ENCODE results near the gene ATIC. TPM values are rescaled to one million over a fixed set of nuclear protein-coding genes. Genes with fewer than 3 reads are reported as not detected.
A peak's percentile ranks its signal among the peaks of the same experiment; 100 is the strongest.
"Not testable (repeated sequence)": the region's sequence is repeated elsewhere in the genome, so short reads cannot be mapped to it uniquely, and the experiment has no call there.

ATIC gene
- total RNA-seq, 1 donor from 2014 or later: 161 TPM

DNA sequence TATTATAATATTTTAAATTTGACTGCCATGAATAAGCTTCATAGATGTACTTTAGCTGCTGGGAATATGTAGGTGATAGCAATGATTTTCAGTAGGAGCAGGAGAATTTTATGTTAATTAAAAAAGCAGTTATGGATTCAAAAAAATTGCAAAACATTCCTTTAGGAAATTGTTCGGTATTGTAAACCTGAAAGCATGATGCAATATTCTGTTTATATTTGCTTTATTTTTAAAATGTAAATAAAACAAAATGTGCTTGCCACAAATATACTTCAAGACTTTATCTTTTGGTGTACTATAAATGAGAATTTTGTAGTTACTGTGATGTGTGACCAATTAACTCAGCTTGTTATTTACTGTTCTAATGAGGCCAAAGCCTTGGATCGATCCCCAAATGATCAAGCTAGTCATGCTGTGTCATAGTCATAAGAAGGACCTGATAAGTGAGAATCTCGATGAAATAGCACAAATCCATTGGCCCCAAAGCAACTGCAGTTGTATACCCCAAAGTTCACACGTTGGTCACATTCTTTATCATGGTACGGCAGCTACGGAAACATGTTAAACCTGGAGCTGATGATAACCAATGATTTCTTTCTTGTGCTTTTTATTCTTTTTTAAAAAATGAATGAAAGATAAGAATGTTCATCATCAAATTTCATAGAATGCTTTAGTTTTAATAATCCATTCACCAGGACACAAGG is 23.6 kb upstream of the ATIC start:
- no peak for ATAC-seq (ENCODE audit: low read depth)
- H3K27me3 Mint-ChIP-seq: peaks cover 3% of the 10 kb centered on the region
- ChIA-PET CTCF (no interaction called here), POLR2A (no interaction called here)
- TF ChIP-seq, protein P1, sequence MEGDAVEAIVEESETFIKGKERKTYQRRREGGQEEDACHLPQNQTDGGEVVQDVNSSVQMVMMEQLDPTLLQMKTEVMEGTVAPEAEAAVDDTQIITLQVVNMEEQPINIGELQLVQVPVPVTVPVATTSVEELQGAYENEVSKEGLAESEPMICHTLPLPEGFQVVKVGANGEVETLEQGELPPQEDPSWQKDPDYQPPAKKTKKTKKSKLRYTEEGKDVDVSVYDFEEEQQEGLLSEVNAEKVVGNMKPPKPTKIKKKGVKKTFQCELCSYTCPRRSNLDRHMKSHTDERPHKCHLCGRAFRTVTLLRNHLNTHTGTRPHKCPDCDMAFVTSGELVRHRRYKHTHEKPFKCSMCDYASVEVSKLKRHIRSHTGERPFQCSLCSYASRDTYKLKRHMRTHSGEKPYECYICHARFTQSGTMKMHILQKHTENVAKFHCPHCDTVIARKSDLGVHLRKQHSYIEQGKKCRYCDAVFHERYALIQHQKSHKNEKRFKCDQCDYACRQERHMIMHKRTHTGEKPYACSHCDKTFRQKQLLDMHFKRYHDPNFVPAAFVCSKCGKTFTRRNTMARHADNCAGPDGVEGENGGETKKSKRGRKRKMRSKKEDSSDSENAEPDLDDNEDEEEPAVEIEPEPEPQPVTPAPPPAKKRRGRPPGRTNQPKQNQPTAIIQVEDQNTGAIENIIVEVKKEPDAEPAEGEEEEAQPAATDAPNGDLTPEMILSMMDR (IDR thresholded peaks at IDR 0.05): no peak
- no peaks in the 10 kb centered on the region for H3K9me3 Mint-ChIP-seq
- H3K4me1 Mint-ChIP-seq: no peaks in the 10 kb centered on the region
- H3K4me3 Mint-ChIP-seq: no peak overlapping the region
- no peak overlapping the region for H3K27ac Mint-ChIP-seq
- no peaks in the 10 kb centered on the region for H3K36me3 Mint-ChIP-seq (ENCODE audit: low read depth)
- no peak for DNase-seq
- intact Hi-C loops (cut with micrococcal nuclease): no loop called here

DNA sequence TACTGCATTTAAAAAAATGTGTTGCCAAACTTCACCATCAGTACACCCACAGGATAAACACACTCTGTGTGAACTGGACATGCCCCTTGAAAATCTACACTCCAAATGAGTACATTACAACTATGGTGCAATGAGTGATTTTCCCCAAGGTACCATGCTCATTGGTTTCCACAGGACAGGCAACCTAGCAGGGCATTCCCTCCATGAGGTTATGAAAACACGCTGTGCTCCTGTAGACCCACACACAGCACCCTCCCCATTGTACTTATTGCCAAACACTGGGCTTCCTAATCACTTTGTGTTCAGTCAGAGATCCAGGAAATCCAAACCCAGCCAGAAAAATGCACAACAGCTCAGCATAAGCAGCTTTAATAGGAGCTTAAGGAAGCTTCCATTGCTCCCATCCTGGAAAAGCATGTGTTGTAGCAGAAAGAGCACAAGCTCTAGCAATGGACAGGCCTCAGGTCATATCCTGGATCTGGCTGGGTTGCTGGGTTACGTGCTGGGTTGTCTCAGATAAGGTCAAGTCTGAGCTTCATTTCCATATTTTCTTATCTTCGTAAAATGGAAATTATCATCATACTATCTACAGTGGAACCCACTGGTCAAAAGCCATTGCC is 20.8 kb upstream of the ATIC start:
- no peaks in the 10 kb centered on the region for H3K4me1 Mint-ChIP-seq
- TF ChIP-seq, protein P1 (IDR thresholded peaks at IDR 0.05): no peak
- CTCF ChIA-PET: no interaction called here
- no peaks in the 10 kb centered on the region for H3K36me3 Mint-ChIP-seq (ENCODE audit: low read depth)
- POLR2A ChIA-PET: no interaction called here
- H3K9me3 Mint-ChIP-seq: no peaks in the 10 kb centered on the region
- intact Hi-C loops (cut with micrococcal nuclease): no loop called here
- ATAC-seq (ENCODE audit: low read depth) (no peak), DNase-seq (no peak)
- no peak overlapping the region for H3K27ac Mint-ChIP-seq
- H3K4me3 Mint-ChIP-seq: no peak overlapping the region
- H3K27me3 Mint-ChIP-seq: peaks cover 3% of the 10 kb centered on the region

DNA sequence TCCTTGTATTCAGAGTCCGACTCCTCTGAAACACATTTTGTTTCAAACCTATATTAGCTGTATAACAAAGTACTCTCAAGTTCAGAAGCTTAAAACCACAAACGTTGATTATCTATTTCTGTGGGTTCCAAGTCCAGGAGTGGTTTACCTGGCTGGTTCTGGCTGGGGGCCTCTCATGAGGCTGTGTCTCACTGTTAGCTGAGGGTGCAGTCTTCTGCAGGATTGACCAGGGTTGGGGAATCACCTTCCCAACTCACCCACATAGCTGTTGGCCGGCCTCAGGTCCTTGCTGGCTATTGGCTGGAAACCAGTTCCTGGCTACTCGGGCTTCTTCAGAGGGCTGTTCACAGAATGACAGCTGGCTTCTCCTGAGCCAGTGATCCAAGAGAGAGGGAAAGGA is 18.0 kb upstream of the ATIC start:
- ChIA-PET POLR2A (no interaction called here), CTCF (no interaction called here)
- no peak overlapping the region for H3K4me3 Mint-ChIP-seq
- TF ChIP-seq, protein P1 (IDR thresholded peaks at IDR 0.05): no peak
- H3K9me3 Mint-ChIP-seq: no peaks in the 10 kb centered on the region
- H3K36me3 Mint-ChIP-seq (ENCODE audit: low read depth): no peaks in the 10 kb centered on the region
- no peak overlapping the region for H3K27ac Mint-ChIP-seq
- ATAC-seq (ENCODE audit: low read depth) (no peak), DNase-seq (no peak)
- intact Hi-C loops (cut with micrococcal nuclease): no loop called here
- H3K27me3 Mint-ChIP-seq: peaks cover 3% of the 10 kb centered on the region
- H3K4me1 Mint-ChIP-seq: no peaks in the 10 kb centered on the region

- CTCF ChIA-PET: no interaction called here
- no peak overlapping the region for H3K27ac Mint-ChIP-seq
- POLR2A ChIA-PET: no interaction called here
- ATAC-seq (ENCODE audit: low read depth) (no peak), DNase-seq (no peak)
- intact Hi-C loops (cut with micrococcal nuclease): no loop called here
- H3K27me3 Mint-ChIP-seq: no peaks in the 10 kb centered on the region
- H3K4me1 Mint-ChIP-seq: no peaks in the 10 kb centered on the region
- H3K36me3 Mint-ChIP-seq (ENCODE audit: low read depth): no peaks in the 10 kb centered on the region
- H3K4me3 Mint-ChIP-seq: no peak overlapping the region
- TF ChIP-seq, protein P1 (IDR thresholded peaks at IDR 0.05): no peak
- H3K9me3 Mint-ChIP-seq: peaks cover 3% of the 10 kb centered on the region
These were observed 12.5 kb upstream of the ATIC start for GRCh38 chr2:215299337-215299859.

GRCh38 chr2:215301994-215302393 is 9.9 kb upstream of the ATIC start:
- TF ChIP-seq, protein P1 (IDR thresholded peaks at IDR 0.05): no peak
- no peak for DNase-seq
- Mint-ChIP-seq H3K27ac (no peak overlapping the region), H3K36me3 (ENCODE audit: low read depth) (no peaks in the 10 kb centered on the region), H3K27me3 (no peaks in the 10 kb centered on the region), H3K9me3 (peaks cover 3% of the 10 kb centered on the region), H3K4me3 (no peak overlapping the region), H3K4me1 (no peaks in the 10 kb centered on the region)
- CTCF ChIA-PET: no interaction called here
- ATAC-seq (ENCODE audit: low read depth): no peak
- POLR2A ChIA-PET: no interaction called here
- intact Hi-C loops (cut with micrococcal nuclease): no loop called here

- not testable (repeated sequence) for DNase-seq; ATAC-seq (ENCODE audit: low read depth); H3K9me3 Mint-ChIP-seq; H3K27me3 Mint-ChIP-seq
- Mint-ChIP-seq H3K27ac (peak overlapping the region; percentile 72), H3K36me3 (ENCODE audit: low read depth) (peaks cover 31% of the 10 kb centered on the region), H3K4me3 (peak overlapping the region; percentile 86), H3K4me1 (peaks cover 33% of the 10 kb centered on the region)
- intact Hi-C loops (cut with micrococcal nuclease): loop anchor here (1.0 to 5.0 kb wide), 4 partner anchors 126 to 1186 kb away; partner anchors contain the start of genes BARD1, FN1 and RPL37A
- ChIA-PET POLR2A (interaction anchor here (0.9 to 1.1 kb wide), 3 partner anchors 9 to 724 kb away, joined by 3 read pairs; no protein-coding TSS in a partner anchor), CTCF (interaction anchor here (1.3 kb wide), 1 partner anchor 517 kb away, joined by 3 read pairs; no protein-coding TSS in a partner anchor)
These were observed 617 bp upstream of the ATIC start for GRCh38 chr2:215311259-215311624.
